GM20000 (cell line): Measurements from ENCODE around the gene TWSG1.

ENCODE experiments used
- DNase-seq: peaks from one replicate; pipeline ENCODE4 v3.0.0; 2012; ENCODE audit warnings: low spot score
- CTCF ChIP-seq: IDR thresholded peaks from 2 replicates; pipeline ENCODE4 v1.5.1; 2012; ENCODE audit warnings: mild to moderate bottlenecking, control low read depth; ENCODE audit errors: extremely low read depth, missing control alignments

Gene TWSG1

GRCh38 chr18:9404565-9405060, 70.0 kb downstream of the TWSG1 start:
- DNase-seq: peak; percentile 64
- no peak for TF ChIP-seq CTCF

- no peak for DNase-seq
- TF ChIP-seq CTCF: no peak
These were observed 70.6 kb downstream of the TWSG1 start for GRCh38 chr18:9405130-9405529.

GRCh38 chr18:9405977-9406376, 71.4 kb downstream of the TWSG1 start:
- DNase-seq: no peak
- TF ChIP-seq CTCF: no peak

- no peak for DNase-seq
- TF ChIP-seq CTCF: no peak
These were observed 75.9 kb downstream of the TWSG1 start for GRCh38 chr18:9410515-9410914.

GRCh38 chr18:9413576-9413975, 79.0 kb downstream of the TWSG1 start:
- TF ChIP-seq CTCF: no peak
- no peak for DNase-seq

GRCh38 chr18:9416563-9417072, 82.0 kb downstream of the TWSG1 start:
- no peak for TF ChIP-seq CTCF
- DNase-seq: no peak

- no peak for TF ChIP-seq CTCF
- DNase-seq: no peak
These were observed 82.7 kb downstream of the TWSG1 start for GRCh38 chr18:9417073-9417851.
